RWPE2 (cell line): Measurements from ENCODE around the gene PDE11A.
A peak's percentile ranks its signal among the peaks of the same experiment; 100 is the strongest.

Source experiments
- ATAC-seq: fragments of 200-7000 bp; cut with Tn5 transposase; 3 replicates; pipeline ENCODE4 v1.9.1; 2021; ENCODE audit warnings: low read depth
- DNase-seq: peaks from one replicate; pipeline ENCODE4 v3.0.0-alpha.2; 2020; ENCODE audit warnings: low spot score
- H3K27ac ChIP-seq: fragments of 450-650 bp; 2 replicates; pipeline ENCODE4 v1.5.1; 2017; ENCODE audit warnings: mild to moderate bottlenecking; ENCODE audit not compliant: poor library complexity, severe bottlenecking
- H3K27me3 ChIP-seq: fragments of 250-450 bp; sonication (Bioruptor Pico); 2 replicates; pipeline ENCODE4 v1.5.1; 2021; ENCODE audit warnings: mild to moderate bottlenecking, moderate library complexity; ENCODE audit not compliant: insufficient read depth, poor library complexity, severe bottlenecking
- H3K36me3 ChIP-seq: fragments of 250-450 bp; sonication (Bioruptor Pico); 2 replicates; pipeline ENCODE4 v1.5.1; 2020; ENCODE audit warnings: low read depth, mild to moderate bottlenecking, moderate library complexity
- H3K4me1 ChIP-seq: fragments of 250-450 bp; sonication (Bioruptor Pico); 2 replicates; pipeline ENCODE4 v1.5.1; 2021; ENCODE audit warnings: mild to moderate bottlenecking, moderate library complexity; ENCODE audit not compliant: insufficient read depth, poor library complexity, severe bottlenecking
- H3K4me3 ChIP-seq: fragments of 250-450 bp; sonication (Bioruptor Pico); 2 replicates; pipeline ENCODE4 v1.5.1; 2021; ENCODE audit warnings: mild to moderate bottlenecking, moderate library complexity; ENCODE audit not compliant: severe bottlenecking
- H3K9me3 ChIP-seq: fragments of 250-450 bp; sonication (Bioruptor Pico); 2 replicates; pipeline ENCODE4 v1.5.1; 2021; ENCODE audit warnings: mild to moderate bottlenecking, moderate library complexity; ENCODE audit not compliant: severe bottlenecking
- CTCF ChIP-seq: fragments of 450-650 bp; IDR thresholded peaks from one replicate; pipeline ENCODE4 v1.5.1; 2017; ENCODE audit warnings: mild to moderate bottlenecking, moderate library complexity; ENCODE audit not compliant: poor library complexity, severe bottlenecking

PDE11A gene

DNA sequence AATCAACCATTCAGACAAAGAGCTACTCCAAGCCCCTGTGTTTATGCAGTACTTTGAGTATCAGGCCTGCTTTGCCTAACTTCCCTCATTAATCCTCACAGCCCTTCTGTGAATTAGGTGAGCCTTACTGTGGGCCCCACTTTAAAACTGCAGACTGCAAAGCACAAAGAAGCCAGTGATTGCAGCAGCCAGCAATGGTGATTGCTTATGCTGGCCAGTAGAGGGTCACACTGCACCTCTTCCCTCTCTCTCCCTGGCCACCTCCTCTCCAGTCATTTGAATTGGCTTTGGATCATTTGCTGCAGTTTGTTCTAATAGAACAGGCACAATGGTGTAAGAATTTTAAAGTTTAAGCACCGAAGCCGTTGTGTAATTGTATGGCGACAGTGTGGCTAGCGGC is 450.1 kb downstream of the PDE11A start:
- no peak overlapping the region for H3K4me3 ChIP-seq
- no peak overlapping the region for H3K27ac ChIP-seq
- no peaks in the 10 kb centered on the region for H3K36me3 ChIP-seq
- H3K4me1 ChIP-seq, result no peaks in the 10 kb centered on the region
- ATAC-seq, result no peak
- H3K9me3 ChIP-seq, result no peaks in the 10 kb centered on the region
- DNase-seq, result no peak
- TF ChIP-seq CTCF, result no peak
- no peaks in the 10 kb centered on the region for H3K27me3 ChIP-seq

- no peaks in the 10 kb centered on the region for H3K4me1 ChIP-seq
- H3K36me3 ChIP-seq, result no peaks in the 10 kb centered on the region
- no peak overlapping the region for H3K27ac ChIP-seq
- DNase-seq, result no peak
- TF ChIP-seq CTCF, result no peak
- ATAC-seq, result no peak
- no peaks in the 10 kb centered on the region for H3K27me3 ChIP-seq
- H3K9me3 ChIP-seq, result no peaks in the 10 kb centered on the region
- H3K4me3 ChIP-seq, result no peak overlapping the region
Measured at GRCh38 chr2:177619986-177620385, 452.6 kb downstream of the PDE11A start.

DNA sequence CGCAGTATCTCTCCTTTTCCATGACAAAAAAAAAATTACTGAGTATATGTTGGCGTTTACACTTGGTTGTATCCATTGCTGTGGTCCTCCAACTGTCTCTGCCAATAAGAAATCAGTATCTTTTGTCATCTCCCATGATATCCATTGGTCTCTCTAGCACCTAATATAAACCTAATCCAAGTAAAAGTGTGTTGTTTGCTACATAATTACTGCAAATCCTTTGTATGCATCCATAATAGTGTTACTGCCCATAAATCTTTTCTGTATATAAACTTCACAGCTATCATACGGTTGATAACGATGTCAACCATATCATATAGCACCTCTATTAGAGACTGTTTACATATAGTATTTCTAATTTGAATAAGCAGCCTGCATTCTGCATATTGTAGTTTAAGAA is 453.1 kb downstream of the PDE11A start:
- ATAC-seq, result no peak
- Histone ChIP-seq H3K4me3 (no peak overlapping the region), H3K27me3 (no peaks in the 10 kb centered on the region)

DNA sequence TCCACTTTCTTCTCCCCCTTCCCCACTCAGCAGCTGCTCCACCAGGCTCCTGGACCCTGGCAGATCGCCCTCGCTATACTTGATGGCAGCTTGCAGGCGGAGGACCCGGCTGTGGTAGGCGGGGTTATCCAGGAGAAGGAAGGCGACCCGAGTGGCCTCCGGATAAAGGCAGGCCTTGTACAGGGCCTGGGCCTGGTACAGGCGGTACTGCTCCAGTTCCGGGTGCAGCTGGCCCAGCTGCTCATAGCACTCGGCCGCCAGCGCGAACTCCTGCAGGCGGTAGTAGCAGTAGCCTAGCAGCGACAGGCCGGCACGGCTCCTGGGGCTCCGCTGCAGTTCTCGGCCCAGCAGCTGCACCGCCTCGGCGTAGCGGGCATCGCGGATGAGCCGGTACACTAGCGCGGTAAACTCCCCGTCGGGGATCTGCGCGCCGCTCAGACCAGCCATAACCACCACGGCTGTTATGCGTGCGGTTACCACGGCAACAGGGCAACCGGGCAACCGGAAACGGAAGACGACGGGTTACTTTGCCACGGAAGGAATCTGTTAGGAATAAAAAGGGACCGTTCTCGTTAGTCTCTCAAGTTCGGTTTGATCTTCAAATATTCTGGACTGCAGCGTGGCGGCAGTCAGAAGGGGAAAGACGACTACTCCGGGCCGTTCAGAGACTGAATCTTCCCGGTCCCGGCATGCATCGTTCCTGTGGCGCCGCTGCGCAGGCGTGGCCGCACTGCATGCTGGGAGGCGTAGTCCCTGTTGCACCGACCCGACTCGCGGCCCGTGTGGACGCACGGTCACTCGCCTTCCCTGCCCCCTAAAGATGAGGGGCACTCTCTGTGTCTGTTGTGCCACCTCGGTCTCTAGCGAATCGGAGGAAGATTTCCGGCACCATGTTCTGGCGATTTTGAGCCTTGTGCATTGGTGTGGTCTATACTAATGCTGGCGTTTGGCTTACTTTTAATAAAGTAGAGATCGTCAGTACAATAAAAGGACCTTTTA is 454.0 kb downstream of the PDE11A start:
- ATAC-seq (peak; percentile 94), DNase-seq (peak; percentile 89)
- Histone ChIP-seq H3K36me3 (no peaks in the 10 kb centered on the region), H3K27me3 (no peaks in the 10 kb centered on the region), H3K4me3 (peak overlapping the region; percentile 60), H3K4me1 (no peaks in the 10 kb centered on the region), H3K27ac (peak overlapping the region; percentile 62), H3K9me3 (no peaks in the 10 kb centered on the region)
- no peak for TF ChIP-seq CTCF

More for the DNA sequence above, 453.1 kb downstream of the PDE11A start:
- Histone ChIP-seq H3K4me1 (no peaks in the 10 kb centered on the region), H3K27ac (no peak overlapping the region), H3K9me3 (no peaks in the 10 kb centered on the region), H3K36me3 (no peaks in the 10 kb centered on the region)
- no peak for TF ChIP-seq CTCF
- DNase-seq, result no peak

DNA sequence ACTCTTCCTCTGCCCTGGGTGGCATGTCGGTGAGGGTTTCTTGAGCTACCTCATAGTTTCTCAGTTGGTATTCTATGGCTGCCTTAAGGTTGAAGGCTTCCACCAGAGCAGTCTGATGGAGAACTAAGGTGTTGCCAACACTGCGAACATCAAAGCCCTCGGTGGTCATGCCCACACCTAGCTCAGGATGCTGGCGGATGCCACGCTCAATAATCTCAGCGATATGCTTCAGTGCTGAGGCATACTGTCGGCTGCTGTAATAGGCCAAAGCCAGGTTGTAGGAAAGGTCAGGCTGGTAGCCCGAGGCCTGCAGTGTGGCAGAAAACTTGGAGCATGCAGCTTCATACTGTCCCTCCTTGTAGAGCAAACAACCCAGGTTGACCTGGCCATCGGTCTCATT is 454.7 kb downstream of the PDE11A start:
- peak overlapping the region; percentile 60 for H3K4me3 ChIP-seq
- H3K9me3 ChIP-seq, result no peaks in the 10 kb centered on the region
- DNase-seq (no peak), ATAC-seq (no peak)
- no peaks in the 10 kb centered on the region for H3K27me3 ChIP-seq
- H3K36me3 ChIP-seq, result no peaks in the 10 kb centered on the region
- no peak overlapping the region for H3K27ac ChIP-seq
- no peak for TF ChIP-seq CTCF
- no peaks in the 10 kb centered on the region for H3K4me1 ChIP-seq
